Measurements from ENCODE around the gene MAP2K1. TPM values are rescaled to one million over a fixed set of nuclear protein-coding genes. Genes with fewer than 3 reads are reported as not detected.
A peak's percentile ranks its signal among the peaks of the same experiment; 100 is the strongest.

MAP2K1 gene
- total and polyA plus RNA-seq, 9 of the 15 experiments (the other 6 are each of a cell fraction or from before 2014, with no cell fraction given): 7.5 to 58.3 (median 30.0) TPM

DNA sequence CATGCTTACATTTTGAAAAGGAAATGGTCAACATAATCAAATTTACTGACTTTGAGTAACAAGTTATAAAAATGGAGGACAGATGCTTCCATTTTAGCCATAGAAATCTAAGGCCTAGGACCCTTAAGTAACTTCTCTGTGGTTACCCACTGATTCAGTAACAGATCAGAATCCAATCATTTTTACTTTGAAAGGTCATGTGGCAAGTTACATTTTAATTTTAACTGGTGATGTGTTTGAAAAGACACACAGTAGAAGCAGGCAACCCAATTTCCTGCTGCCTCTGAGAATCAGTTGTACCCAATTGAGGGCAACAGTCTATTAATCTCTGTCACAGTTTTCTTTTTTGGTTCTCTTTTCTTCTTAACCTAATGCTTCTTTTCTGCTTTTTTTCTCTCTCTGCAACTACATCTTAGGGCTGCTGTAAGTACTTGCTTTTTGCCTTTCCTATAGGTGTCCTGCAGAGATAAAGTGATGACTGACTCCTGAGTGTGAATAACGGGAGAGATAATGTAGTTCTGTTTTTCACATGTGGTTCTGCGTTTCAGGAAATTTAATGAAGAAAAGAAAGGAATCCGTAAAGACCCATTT lies 121.7 kb downstream of the MAP2K1 start (continued):
- TF ChIP-seq HDGF (IDR thresholded peaks at IDR 0.05): no peak
- TF ChIP-seq, protein P1, sequence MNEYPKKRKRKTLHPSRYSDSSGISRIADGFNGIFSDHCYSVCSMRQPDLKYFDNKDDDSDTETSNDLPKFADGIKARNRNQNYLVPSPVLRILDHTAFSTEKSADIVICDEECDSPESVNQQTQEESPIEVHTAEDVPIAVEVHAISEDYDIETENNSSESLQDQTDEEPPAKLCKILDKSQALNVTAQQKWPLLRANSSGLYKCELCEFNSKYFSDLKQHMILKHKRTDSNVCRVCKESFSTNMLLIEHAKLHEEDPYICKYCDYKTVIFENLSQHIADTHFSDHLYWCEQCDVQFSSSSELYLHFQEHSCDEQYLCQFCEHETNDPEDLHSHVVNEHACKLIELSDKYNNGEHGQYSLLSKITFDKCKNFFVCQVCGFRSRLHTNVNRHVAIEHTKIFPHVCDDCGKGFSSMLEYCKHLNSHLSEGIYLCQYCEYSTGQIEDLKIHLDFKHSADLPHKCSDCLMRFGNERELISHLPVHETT (CRISPR knock-in tag; conservative IDR thresholded peaks at IDR 0.05 in 1 of 2, IDR thresholded peaks at IDR 0.05 in 1 of 2): no peak
- TF ChIP-seq, protein P2, sequence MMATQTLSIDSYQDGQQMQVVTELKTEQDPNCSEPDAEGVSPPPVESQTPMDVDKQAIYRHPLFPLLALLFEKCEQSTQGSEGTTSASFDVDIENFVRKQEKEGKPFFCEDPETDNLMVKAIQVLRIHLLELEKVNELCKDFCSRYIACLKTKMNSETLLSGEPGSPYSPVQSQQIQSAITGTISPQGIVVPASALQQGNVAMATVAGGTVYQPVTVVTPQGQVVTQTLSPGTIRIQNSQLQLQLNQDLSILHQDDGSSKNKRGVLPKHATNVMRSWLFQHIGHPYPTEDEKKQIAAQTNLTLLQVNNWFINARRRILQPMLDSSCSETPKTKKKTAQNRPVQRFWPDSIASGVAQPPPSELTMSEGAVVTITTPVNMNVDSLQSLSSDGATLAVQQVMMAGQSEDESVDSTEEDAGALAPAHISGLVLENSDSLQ (IDR thresholded peaks at IDR 0.05): peak; percentile 65
- TF ChIP-seq NR2C2 (CRISPR knock-in tag; IDR thresholded peaks at IDR 0.05): no peak
- TF ChIP-seq NR2C2 (tag; IDR thresholded peaks at IDR 0.05): no peak
- TF ChIP-seq KAT8 (IDR thresholded peaks at IDR 0.05; ENCODE audit: low read depth): no peak
- TF ChIP-seq ZNF696 (CRISPR knock-in tag; conservative IDR thresholded peaks at IDR 0.05): no peak
- TF ChIP-seq ZC3H4 (CRISPR knock-in tag; IDR thresholded peaks at IDR 0.05; ENCODE audit: borderline replicate concordance): no peak
- TF ChIP-seq SMARCA4 (IDR thresholded peaks at IDR 0.05): peak; percentile 64; the same call in 1 of the 2 replicates
- no peak for TF ChIP-seq ZNF282 (CRISPR knock-in tag; IDR thresholded peaks at IDR 0.05)
- peak; percentile 58 for TF ChIP-seq CBFA2T3 (IDR thresholded peaks at IDR 0.05)
- TF ChIP-seq DNMT1 (IDR thresholded peaks at IDR 0.05): no peak
- no peak for TF ChIP-seq ZNF444 (CRISPR knock-in tag; IDR thresholded peaks at IDR 0.05)
- no peak for TF ChIP-seq BRD4 (IDR thresholded peaks at IDR 0.05)
- TF ChIP-seq RFX5 (IDR thresholded peaks at IDR 0.05; ENCODE audit: low read depth, low read length): no peak
- no peak for TF ChIP-seq PHF8 (IDR thresholded peaks at IDR 0.05; ENCODE audit: borderline replicate concordance, low read length)
- TF ChIP-seq TEAD1 (CRISPR knock-in tag; IDR thresholded peaks at IDR 0.05): no peak
- peak; percentile 49 for TF ChIP-seq DPF2 (IDR thresholded peaks at IDR 0.05)
- TF ChIP-seq GABPB2 (CRISPR knock-in tag; conservative IDR thresholded peaks at IDR 0.05): no peak
- TF ChIP-seq RBM14 (IDR thresholded peaks at IDR 0.05; ENCODE audit: borderline replicate concordance, insufficient read depth, low read depth, low read length): no peak
- TF ChIP-seq SREBF2 (CRISPR knock-in tag; IDR thresholded peaks at IDR 0.05): no peak
- TF ChIP-seq TAF9B (IDR thresholded peaks at IDR 0.05; ENCODE audit: partially characterized antibody): no peak
- TF ChIP-seq, protein P3, sequence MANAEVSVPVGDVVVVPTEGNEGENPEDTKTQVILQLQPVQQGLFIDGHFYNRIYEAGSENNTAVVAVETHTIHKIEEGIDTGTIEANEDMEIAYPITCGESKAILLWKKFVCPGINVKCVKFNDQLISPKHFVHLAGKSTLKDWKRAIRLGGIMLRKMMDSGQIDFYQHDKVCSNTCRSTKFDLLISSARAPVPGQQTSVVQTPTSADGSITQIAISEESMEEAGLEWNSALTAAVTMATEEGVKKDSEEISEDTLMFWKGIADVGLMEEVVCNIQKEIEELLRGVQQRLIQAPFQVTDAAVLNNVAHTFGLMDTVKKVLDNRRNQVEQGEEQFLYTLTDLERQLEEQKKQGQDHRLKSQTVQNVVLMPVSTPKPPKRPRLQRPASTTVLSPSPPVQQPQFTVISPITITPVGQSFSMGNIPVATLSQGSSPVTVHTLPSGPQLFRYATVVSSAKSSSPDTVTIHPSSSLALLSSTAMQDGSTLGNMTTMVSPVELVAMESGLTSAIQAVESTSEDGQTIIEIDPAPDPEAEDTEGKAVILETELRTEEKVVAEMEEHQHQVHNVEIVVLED (CRISPR knock-in tag; IDR thresholded peaks at IDR 0.05): no peak
- TF ChIP-seq ZNF668 (CRISPR knock-in tag; IDR thresholded peaks at IDR 0.05): no peak
- no peak for TF ChIP-seq ZFP1 (CRISPR knock-in tag; IDR thresholded peaks at IDR 0.05)
